ENCODE data around the gene TMC1.

Gene TMC1

GRCh38 chr9:72614067-72614466, 92.7 kb downstream of the TMC1 start:
- DNase-seq (ENCODE audit: low spot score): no peak

GRCh38 chr9:72615931-72616330, 94.5 kb downstream of the TMC1 start:
- DNase-seq (ENCODE audit: low spot score): no peak

GRCh38 chr9:72618811-72619210, 97.4 kb downstream of the TMC1 start:
- DNase-seq (ENCODE audit: low spot score): no peak

GRCh38 chr9:72622186-72622585, 100.8 kb downstream of the TMC1 start:
- DNase-seq (ENCODE audit: low spot score): no peak

- no peak for DNase-seq (ENCODE audit: low spot score)
Measured at GRCh38 chr9:72623156-72623555, 101.7 kb downstream of the TMC1 start.

- no peak for DNase-seq (ENCODE audit: low spot score)
Measured at GRCh38 chr9:72627147-72627546, 105.7 kb downstream of the TMC1 start.

- DNase-seq (ENCODE audit: low spot score): no peak
Measured at GRCh38 chr9:72627956-72628540, 106.6 kb downstream of the TMC1 start.

- DNase-seq (ENCODE audit: low spot score): peak; percentile 29
Measured at GRCh38 chr9:72633966-72634365, 112.6 kb downstream of the TMC1 start.

GRCh38 chr9:72635197-72635596, 113.8 kb downstream of the TMC1 start:
- DNase-seq (ENCODE audit: low spot score): no peak

- no peak for DNase-seq (ENCODE audit: low spot score)
Measured at GRCh38 chr9:72636621-72637020, 115.2 kb downstream of the TMC1 start.

GRCh38 chr9:72643651-72644050, 122.2 kb downstream of the TMC1 start:
- DNase-seq (ENCODE audit: low spot score): no peak

- DNase-seq (ENCODE audit: low spot score): no peak
Measured at GRCh38 chr9:72646061-72646460, 124.7 kb downstream of the TMC1 start.

- no peak for DNase-seq (ENCODE audit: low spot score)
Measured at GRCh38 chr9:72648324-72649126, 127.1 kb downstream of the TMC1 start.

GRCh38 chr9:72649127-72649442, 127.7 kb downstream of the TMC1 start:
- DNase-seq (ENCODE audit: low spot score): no peak

GRCh38 chr9:72650206-72650605, 128.8 kb downstream of the TMC1 start:
- no peak for DNase-seq (ENCODE audit: low spot score)

GRCh38 chr9:72656021-72656420, 134.6 kb downstream of the TMC1 start:
- no peak for DNase-seq (ENCODE audit: low spot score)

GRCh38 chr9:72657023-72657422, 135.6 kb downstream of the TMC1 start:
- no peak for DNase-seq (ENCODE audit: low spot score)

GRCh38 chr9:72658703-72659102, 137.3 kb downstream of the TMC1 start:
- no peak for DNase-seq (ENCODE audit: low spot score)

GRCh38 chr9:72661401-72662135, 140.2 kb downstream of the TMC1 start:
- peak; percentile 32 for DNase-seq (ENCODE audit: low spot score)

GRCh38 chr9:72665421-72665820, 144.0 kb downstream of the TMC1 start:
- DNase-seq (ENCODE audit: low spot score): peak; percentile 33

- DNase-seq (ENCODE audit: low spot score): no peak
Measured at GRCh38 chr9:72667181-72667580, 145.8 kb downstream of the TMC1 start.

GRCh38 chr9:72674961-72675360, 153.6 kb downstream of the TMC1 start:
- no peak for DNase-seq (ENCODE audit: low spot score)

- DNase-seq (ENCODE audit: low spot score): no peak
Measured at GRCh38 chr9:72675586-72675985, 154.2 kb downstream of the TMC1 start.

Measured in AG08396 (cell line).